HCT116 (cell line): Measurements from ENCODE around the gene MYOM1. TPM values are rescaled to one million over a fixed set of nuclear protein-coding genes. Genes with fewer than 3 reads are reported as not detected.

Source experiments
- ATAC-seq: fragments of 200-7000 bp; cut with Tn5 transposase; 2 replicates; pipeline ENCODE4 v1.9.1; 2020; ENCODE audit warnings: mild to moderate bottlenecking, moderate library complexity
- BruUV-seq: library from RNA; stranded (reverse); fragments of 400-500 nt; replicated peaks from 2 replicates; lab custom pipeline; 2021; lab: Mats Ljungman, UMichigan
- CTCF ChIA-PET: fragments of 300-600 bp; sonication (Branson Sonifier 250); formaldehyde crosslinking; loops from one replicate; lab custom pipeline; 2021; ENCODE audit warnings: antibody characterized with exemption; lab: Charles Lee
- POLR2A ChIA-PET: fragments of 300-600, 350-600 bp; sonication (Branson Sonifier 250); formaldehyde crosslinking; loops from one replicate; lab custom pipeline; 2021; ENCODE audit warnings: antibody characterized with exemption; lab: Charles Lee
- RAD21 ChIA-PET, 2 experiments: fragments of 300-600 bp; sonication (Branson Sonifier 250); formaldehyde crosslinking; loops; one replicate each; lab custom pipeline; 2023; ENCODE audit warnings: low total read pairs in 2 of 2; ENCODE audit not compliant: uncharacterized antibody in 2 of 2, unreplicated experiment in 2 of 2, low non-redundant PET in 1 of 2; lab: Charles Lee
- DNase-seq: peaks from one replicate; pipeline ENCODE4 v3.0.0-alpha.2; 2010; ENCODE audit warnings: low read depth, low spot score
- H2AFZ ChIP-seq: fragments of 200-600 bp; shearing (Covaris generic), sonication (generic); 2 replicates; pipeline ENCODE4 v1.6.1; 2017; ENCODE audit warnings: low read depth, mixed run types, mixed read lengths, antibody characterized with exemption, low read length; ENCODE audit not compliant: poor library complexity, severe bottlenecking
- H3K27ac ChIP-seq: 2 replicates; pipeline ENCODE4 v1.5.1; 2012; ENCODE audit warnings: low read depth, low read length
- H3K27me3 ChIP-seq: fragments of 200-600 bp; sonication (generic); 2 replicates; pipeline ENCODE4 v1.6.1; 2016; ENCODE audit warnings: mixed run types, low read length, mixed read lengths; ENCODE audit not compliant: insufficient read depth
- H3K36me3 ChIP-seq, 2 experiments: fragments of 200-500 bp in 1 of 2; fragments of 200-600 bp in 1 of 2; sonication (Bioruptor generic) in 1 of 2; sonication (generic) in 1 of 2; 2 replicates each; pipeline versions ENCODE4 v1.5.1 to v1.6.1; 2014 to 2016; ENCODE audit warnings: low read length in 2 of 2, inconsistent platforms in 1 of 2, mixed read lengths in 1 of 2, mixed run types in 1 of 2; ENCODE audit not compliant: insufficient read depth in 2 of 2, control insufficient read depth in 1 of 2
- H3K4me1 ChIP-seq, 2 experiments: fragments of 200-600 bp in 1 of 2; sonication (generic) in 1 of 2; 2 replicates each; pipeline versions ENCODE4 v1.5.1 to v1.6.1; 2012 to 2017; ENCODE audit warnings: low read length in 2 of 2, inconsistent platforms in 1 of 2, mild to moderate bottlenecking in 1 of 2, mixed read lengths in 1 of 2, mixed run types in 1 of 2, moderate library complexity in 1 of 2; ENCODE audit not compliant: insufficient read depth in 2 of 2, control insufficient read depth in 1 of 2
- H3K4me2 ChIP-seq: fragments of 200-600 bp; sonication (generic); 2 replicates; pipeline ENCODE4 v1.6.1; 2017; ENCODE audit warnings: mixed run types, low read length, mixed read lengths
- H3K4me3 ChIP-seq, 2 experiments: fragments of 200-600 bp in 1 of 2; sonication (generic) in 1 of 2; replicated peaks in 1 of 2; 2 replicates each; pipeline ENCODE4 v1.5.1; 2011 to 2016; ENCODE audit warnings: low read length in 2 of 2, control low read depth in 1 of 2, low read depth in 1 of 2, mild to moderate bottlenecking in 1 of 2, mixed read lengths in 1 of 2, mixed run types in 1 of 2
- H3K79me2 ChIP-seq: fragments of 200-600 bp; sonication (generic); 2 replicates; pipeline ENCODE4 v1.6.1; 2017; ENCODE audit warnings: mild to moderate bottlenecking, mixed run types, low read length, moderate library complexity, mixed read lengths; ENCODE audit not compliant: insufficient read depth
- H3K9ac ChIP-seq: fragments of 200-600 bp; sonication (generic); 2 replicates; pipeline ENCODE4 v1.6.1; 2016; ENCODE audit warnings: low read length, mixed read lengths
- H3K9me2 ChIP-seq: fragments of 200-600 bp; sonication (generic), shearing (Covaris generic); 2 replicates; pipeline ENCODE4 v1.6.1; 2017; ENCODE audit warnings: mixed run types, mild to moderate bottlenecking, moderate library complexity; ENCODE audit not compliant: insufficient read depth
- H3K9me3 ChIP-seq, 2 experiments: fragments of 200-500 bp in 1 of 2; fragments of 200-600 bp in 1 of 2; sonication (Bioruptor generic) in 1 of 2; sonication (generic) in 1 of 2; 2 replicates each; pipeline ENCODE4 v1.6.1; 2014 to 2017; ENCODE audit warnings: low read length in 2 of 2, mixed read lengths in 2 of 2, inconsistent platforms in 1 of 2, low read depth in 1 of 2, mild to moderate bottlenecking in 1 of 2, mixed run types in 1 of 2, moderate library complexity in 1 of 2; ENCODE audit not compliant: control insufficient read depth in 1 of 2, insufficient read depth in 1 of 2
- H4K20me1 ChIP-seq: fragments of 200-600 bp; sonication (generic), shearing (Covaris generic); 2 replicates; pipeline ENCODE4 v1.6.1; 2017; ENCODE audit warnings: mixed run types, mild to moderate bottlenecking, moderate library complexity; ENCODE audit not compliant: insufficient read depth
- CBX3 ChIP-seq: IDR thresholded peaks from 2 replicates; pipeline ENCODE4 v1.6.1; 2012; ENCODE audit warnings: low read depth
- EZH2 ChIP-seq: fragments of 200-600 bp; sonication (generic); IDR thresholded peaks from 2 replicates; pipeline ENCODE4 v1.6.1; 2017; ENCODE audit warnings: antibody characterized with exemption, mixed run types
- RAD21 ChIP-seq: IDR thresholded peaks from 2 replicates; pipeline ENCODE4 v1.6.1; 2012; ENCODE audit warnings: low read depth, mild to moderate bottlenecking
- intact Hi-C: fragments of 100-400 bp; cut with micrococcal nuclease; formaldehyde crosslinking; loops from 2 replicates; pipeline ENCODE4 v1.10.0; 2022
- total RNA-seq: library from RNA; stranded (reverse); gene quantifications from one replicate; pipeline ENCODE4 v1.2.1, GENCODE V29; 2021; ENCODE audit not compliant: unreplicated experiment
- TF ChIP-seq, protein P1 (sequence below): IDR thresholded peaks from 2 replicates; pipeline ENCODE4 v1.6.1; 2012
- TF ChIP-seq, protein P2 (sequence below): IDR thresholded peaks from 2 replicates; pipeline ENCODE4 v1.6.1; 2012
- TF ChIP-seq, protein P3 (sequence below): IDR thresholded peaks from 2 replicates; pipeline ENCODE4 v1.6.1; 2012; ENCODE audit warnings: low read depth
- TF ChIP-seq, protein P4 (sequence below), 3 experiments: fragments of 200-600 bp in 1 of 3; sonication (generic) in 1 of 3; IDR thresholded peaks in 2 of 3; conservative IDR thresholded peaks in 1 of 3; 2 replicates each; pipeline ENCODE4 v1.5.1; 2012 to 2017; ENCODE audit warnings: low read depth in 2 of 3, low read length in 2 of 3, antibody characterized with exemption in 1 of 3, borderline replicate concordance in 1 of 3, control low read depth in 1 of 3, mild to moderate bottlenecking in 1 of 3, mixed read lengths in 1 of 3, mixed run types in 1 of 3, moderate library complexity in 1 of 3; ENCODE audit not compliant: insufficient read depth in 1 of 3

MYOM1 gene
- total RNA-seq, 1 experiment from 2014 or later, result 0.52 TPM

DNA sequence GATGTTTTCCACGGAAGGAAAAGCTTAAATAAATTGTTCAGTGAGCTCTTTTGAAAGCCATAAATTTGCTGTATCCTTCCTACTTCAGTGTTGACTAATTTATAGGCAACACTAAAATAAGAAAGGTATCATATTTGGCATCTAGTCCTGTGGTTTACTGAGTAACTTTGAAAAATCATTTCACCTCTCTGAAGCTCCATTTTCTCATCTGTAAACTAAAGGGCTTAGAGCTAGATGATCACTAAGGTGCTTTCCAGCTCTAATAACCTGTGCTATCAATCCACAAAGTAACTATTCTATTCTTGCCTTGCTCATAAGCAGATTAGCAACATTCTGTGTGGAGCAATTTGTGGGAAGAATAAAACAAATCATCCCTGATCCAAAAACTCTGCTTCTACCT is 3.6 kb upstream of the MYOM1 start:
- TF ChIP-seq, protein P1, sequence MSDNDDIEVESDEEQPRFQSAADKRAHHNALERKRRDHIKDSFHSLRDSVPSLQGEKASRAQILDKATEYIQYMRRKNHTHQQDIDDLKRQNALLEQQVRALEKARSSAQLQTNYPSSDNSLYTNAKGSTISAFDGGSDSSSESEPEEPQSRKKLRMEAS, result no peak
- TF ChIP-seq CBX3 (no peak), RAD21 (no peak), EZH2 (no peak)
- TF ChIP-seq, protein P2, sequence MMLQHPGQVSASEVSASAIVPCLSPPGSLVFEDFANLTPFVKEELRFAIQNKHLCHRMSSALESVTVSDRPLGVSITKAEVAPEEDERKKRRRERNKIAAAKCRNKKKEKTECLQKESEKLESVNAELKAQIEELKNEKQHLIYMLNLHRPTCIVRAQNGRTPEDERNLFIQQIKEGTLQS, result no peak
- TF ChIP-seq, protein P3, sequence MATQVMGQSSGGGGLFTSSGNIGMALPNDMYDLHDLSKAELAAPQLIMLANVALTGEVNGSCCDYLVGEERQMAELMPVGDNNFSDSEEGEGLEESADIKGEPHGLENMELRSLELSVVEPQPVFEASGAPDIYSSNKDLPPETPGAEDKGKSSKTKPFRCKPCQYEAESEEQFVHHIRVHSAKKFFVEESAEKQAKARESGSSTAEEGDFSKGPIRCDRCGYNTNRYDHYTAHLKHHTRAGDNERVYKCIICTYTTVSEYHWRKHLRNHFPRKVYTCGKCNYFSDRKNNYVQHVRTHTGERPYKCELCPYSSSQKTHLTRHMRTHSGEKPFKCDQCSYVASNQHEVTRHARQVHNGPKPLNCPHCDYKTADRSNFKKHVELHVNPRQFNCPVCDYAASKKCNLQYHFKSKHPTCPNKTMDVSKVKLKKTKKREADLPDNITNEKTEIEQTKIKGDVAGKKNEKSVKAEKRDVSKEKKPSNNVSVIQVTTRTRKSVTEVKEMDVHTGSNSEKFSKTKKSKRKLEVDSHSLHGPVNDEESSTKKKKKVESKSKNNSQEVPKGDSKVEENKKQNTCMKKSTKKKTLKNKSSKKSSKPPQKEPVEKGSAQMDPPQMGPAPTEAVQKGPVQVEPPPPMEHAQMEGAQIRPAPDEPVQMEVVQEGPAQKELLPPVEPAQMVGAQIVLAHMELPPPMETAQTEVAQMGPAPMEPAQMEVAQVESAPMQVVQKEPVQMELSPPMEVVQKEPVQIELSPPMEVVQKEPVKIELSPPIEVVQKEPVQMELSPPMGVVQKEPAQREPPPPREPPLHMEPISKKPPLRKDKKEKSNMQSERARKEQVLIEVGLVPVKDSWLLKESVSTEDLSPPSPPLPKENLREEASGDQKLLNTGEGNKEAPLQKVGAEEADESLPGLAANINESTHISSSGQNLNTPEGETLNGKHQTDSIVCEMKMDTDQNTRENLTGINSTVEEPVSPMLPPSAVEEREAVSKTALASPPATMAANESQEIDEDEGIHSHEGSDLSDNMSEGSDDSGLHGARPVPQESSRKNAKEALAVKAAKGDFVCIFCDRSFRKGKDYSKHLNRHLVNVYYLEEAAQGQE, result no peak
- TF ChIP-seq, protein P4, sequence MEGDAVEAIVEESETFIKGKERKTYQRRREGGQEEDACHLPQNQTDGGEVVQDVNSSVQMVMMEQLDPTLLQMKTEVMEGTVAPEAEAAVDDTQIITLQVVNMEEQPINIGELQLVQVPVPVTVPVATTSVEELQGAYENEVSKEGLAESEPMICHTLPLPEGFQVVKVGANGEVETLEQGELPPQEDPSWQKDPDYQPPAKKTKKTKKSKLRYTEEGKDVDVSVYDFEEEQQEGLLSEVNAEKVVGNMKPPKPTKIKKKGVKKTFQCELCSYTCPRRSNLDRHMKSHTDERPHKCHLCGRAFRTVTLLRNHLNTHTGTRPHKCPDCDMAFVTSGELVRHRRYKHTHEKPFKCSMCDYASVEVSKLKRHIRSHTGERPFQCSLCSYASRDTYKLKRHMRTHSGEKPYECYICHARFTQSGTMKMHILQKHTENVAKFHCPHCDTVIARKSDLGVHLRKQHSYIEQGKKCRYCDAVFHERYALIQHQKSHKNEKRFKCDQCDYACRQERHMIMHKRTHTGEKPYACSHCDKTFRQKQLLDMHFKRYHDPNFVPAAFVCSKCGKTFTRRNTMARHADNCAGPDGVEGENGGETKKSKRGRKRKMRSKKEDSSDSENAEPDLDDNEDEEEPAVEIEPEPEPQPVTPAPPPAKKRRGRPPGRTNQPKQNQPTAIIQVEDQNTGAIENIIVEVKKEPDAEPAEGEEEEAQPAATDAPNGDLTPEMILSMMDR (IDR thresholded peaks at IDR 0.05 in 2 of 3, conservative IDR thresholded peaks at IDR 0.05 in 1 of 3; ENCODE audit: borderline replicate concordance in 1 of 3, insufficient read depth in 1 of 3, low read depth in 2 of 3, low read length in 2 of 3), result no peak
- H2AFZ ChIP-seq, result no peak overlapping the region
- ChIA-PET CTCF (no interaction called here), POLR2A (no interaction called here), RAD21 (no interaction called here)
- intact Hi-C loops, result no loop called here
- no peak overlapping the region for H3K4me3 ChIP-seq
- H3K4me1 ChIP-seq, result no peaks in the 10 kb centered on the region
- no peak overlapping the region for H3K4me2 ChIP-seq
- no peaks in the 10 kb centered on the region for H4K20me1 ChIP-seq
- H3K9me2 ChIP-seq, result no peaks in the 10 kb centered on the region
- H3K27me3 ChIP-seq, result no peaks in the 10 kb centered on the region
- no peak for ATAC-seq
- no peaks in the 10 kb centered on the region for H3K9me3 ChIP-seq
- no peak for DNase-seq
- no peaks in the 10 kb centered on the region for H3K79me2 ChIP-seq
- no TSS peak for BruUV-seq
- no peak overlapping the region for H3K27ac ChIP-seq
- H3K36me3 ChIP-seq, result no peaks in the 10 kb centered on the region
- no peak overlapping the region for H3K9ac ChIP-seq
